Stimulated activated CD4-positive, alpha-beta T cell treated with anti-CD3 and anti-CD28 coated beads, TNF-alpha, amount 100 ng/mL, for 24 hours (primary cell): ENCODE measurements around the gene FLNC.

Experiments used
- DNase-seq, 3 experiments: peaks; one replicate each; pipeline ENCODE4 v3.0.0-alpha.2; 2020; ENCODE audit warnings: low read depth in 3 of 3

Gene FLNC

DNA sequence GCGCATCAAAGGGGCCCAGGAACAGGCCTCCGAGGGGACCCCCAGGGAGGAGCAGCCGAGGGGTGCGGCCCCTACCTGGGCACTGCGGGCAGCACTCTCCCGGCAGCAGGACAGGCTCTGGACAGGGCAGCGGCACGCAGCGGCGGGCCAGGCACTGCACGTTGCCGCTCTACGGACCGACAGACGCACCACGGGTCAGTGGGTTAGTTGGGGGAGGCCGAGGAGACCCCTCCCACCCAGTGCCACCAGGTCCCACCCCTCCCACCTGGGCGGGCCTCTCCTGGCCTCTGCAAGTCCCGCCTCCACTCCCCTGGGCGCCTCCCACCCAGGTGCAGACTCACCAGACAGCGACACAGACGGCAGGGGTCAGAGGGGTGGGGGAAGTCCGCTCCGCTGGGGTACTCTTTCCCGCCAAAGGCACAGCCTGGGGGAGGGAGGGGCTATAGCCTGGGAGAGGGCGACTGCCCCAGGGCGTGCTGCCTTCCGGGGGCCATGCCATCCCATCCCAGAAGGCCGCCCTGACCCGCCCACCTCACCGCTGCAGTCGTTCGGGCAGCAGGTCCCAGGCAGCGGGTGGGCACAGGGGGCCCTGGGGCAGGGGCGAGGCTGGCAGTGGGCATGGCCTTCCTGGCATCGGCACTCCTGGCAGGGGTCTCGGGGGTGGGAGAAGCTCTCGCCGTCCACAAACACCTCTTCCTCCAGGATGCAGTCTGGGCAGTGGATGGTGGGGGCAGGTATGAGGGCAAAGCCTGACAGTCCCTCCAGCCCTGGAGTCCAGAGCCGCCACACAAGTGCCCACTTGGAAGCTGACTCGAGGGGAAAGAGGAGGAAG, 61.1 kb downstream of the FLNC start:
- peak in 1 of 3 experiments; percentile 12 for DNase-seq

GRCh38 chr7:128891942-128892269, 61.7 kb downstream of the FLNC start:
- DNase-seq = no peak

DNA sequence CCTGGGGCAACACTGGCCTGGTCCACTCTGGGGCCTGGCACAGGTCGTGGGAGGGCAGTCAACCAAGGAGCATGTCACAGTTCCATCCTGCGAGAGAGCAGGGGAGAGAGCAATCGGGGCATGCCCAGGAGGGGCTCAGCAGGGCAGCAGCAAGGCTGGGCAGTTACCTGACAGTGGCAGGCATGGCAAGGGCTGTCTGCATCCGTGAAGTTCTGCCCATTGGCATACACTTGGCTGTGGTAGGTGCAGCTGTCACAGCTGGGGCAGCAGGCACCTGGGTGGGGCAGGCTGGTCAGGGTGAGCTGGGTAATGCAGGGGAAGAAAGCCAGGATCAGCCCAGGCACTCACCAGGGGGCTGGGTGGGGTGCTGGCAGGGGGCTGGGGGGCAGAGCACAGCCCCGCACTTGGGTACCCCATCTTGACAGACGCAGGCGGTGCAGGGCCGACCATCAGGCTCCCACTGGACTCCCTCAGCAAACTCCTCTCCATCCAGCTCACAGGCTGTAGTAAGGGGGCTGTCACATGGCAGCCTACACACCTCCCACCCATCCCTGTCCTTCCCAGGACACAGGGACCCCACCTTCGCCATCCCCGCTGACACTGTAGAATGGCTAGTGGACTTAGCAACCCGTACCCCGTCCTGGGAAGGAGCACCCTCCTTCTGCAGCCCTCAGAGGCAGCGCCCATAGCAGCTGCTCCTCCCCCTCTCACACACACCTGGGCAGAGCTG, 62.5 kb downstream of the FLNC start:
- no peak for DNase-seq

DNA sequence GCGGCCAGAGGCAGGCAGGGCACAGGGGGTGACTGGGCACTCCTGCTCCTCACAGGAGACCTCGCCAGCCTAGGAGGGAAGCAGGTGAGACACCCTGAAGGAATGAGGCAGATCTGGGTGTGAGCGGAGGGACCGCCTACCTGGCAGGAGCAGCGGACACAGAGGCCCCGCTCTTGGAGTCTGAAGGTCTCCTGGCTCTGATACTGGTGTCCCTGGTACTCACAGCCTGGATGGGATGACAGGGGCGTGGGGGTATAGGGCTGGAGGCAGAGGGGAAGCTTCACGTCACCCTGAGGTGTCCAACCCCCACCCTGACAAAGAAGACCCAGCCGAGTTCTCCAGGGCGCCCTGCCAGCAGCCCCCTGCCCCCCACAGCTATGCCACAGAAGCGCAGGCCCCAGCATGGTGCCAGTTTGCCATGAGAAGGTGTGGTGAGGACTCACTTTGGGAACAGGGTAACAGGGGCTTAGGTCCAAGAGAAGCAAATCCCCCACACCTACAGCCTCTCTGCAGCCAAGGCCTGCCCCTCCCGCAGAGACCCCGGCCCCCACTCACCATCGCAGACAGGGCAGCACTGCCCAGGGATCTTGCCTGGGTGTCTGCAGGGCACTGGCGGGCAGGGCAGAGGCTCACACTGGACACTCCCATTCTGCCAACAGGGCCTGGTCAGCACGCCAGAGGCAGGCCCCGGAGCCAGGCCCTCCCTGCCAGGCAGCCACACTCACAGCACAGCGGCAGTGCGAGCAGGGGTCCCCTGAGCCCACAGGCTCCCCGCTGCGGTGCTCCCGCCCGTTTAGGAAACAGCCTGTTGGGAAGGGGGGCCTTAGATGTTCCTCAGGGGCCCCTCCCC, 63.3 kb downstream of the FLNC start:
- no peak for DNase-seq

- DNase-seq = no peak
These were observed 63.9 kb downstream of the FLNC start for GRCh38 chr7:128894101-128894440.

GRCh38 chr7:128895320-128895719, 65.1 kb downstream of the FLNC start:
- DNase-seq = no peak

DNA sequence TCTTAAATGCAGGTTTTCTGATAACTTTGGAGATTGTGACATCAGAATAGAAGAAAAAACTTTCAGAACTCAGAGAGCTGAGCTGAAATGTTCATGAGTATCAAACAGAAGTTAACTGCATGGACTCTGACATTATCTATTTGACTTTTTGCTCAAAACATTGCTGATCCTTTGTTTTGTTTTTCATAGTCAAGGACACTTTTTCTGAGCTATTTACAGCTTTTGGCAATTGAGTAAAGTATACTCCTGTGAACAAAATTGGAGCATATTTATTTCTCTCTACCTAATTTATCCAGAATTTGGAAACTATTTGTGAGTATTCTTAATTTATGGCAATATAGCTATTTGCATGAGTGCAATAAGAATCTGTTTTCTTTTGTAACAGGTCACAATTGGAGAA, 69.2 kb downstream of the FLNC start:
- no peak for DNase-seq

DNA sequence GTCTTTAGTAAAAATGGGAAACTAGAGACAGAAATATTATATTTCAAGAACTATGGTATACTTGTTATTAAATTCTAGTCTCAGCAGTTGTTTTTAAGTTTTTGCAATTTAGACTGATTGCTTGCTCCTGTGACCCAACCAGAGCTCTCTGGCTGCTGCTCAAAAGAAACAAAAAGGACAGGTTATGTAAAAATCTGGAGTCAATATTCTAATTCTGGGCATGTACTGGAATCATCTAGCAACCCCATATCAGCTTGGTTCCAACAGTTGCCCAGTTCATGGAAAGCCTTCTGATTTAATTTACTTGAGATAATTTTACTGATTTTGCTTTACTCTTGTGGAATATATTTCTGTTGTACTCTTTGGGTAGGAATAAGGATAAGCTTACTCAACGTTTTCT, 70.0 kb downstream of the FLNC start:
- no peak for DNase-seq

GRCh38 chr7:128902761-128903585, 72.8 kb downstream of the FLNC start:
- no peak for DNase-seq

GRCh38 chr7:128903621-128904361, 73.6 kb downstream of the FLNC start:
- DNase-seq = no peak

DNA sequence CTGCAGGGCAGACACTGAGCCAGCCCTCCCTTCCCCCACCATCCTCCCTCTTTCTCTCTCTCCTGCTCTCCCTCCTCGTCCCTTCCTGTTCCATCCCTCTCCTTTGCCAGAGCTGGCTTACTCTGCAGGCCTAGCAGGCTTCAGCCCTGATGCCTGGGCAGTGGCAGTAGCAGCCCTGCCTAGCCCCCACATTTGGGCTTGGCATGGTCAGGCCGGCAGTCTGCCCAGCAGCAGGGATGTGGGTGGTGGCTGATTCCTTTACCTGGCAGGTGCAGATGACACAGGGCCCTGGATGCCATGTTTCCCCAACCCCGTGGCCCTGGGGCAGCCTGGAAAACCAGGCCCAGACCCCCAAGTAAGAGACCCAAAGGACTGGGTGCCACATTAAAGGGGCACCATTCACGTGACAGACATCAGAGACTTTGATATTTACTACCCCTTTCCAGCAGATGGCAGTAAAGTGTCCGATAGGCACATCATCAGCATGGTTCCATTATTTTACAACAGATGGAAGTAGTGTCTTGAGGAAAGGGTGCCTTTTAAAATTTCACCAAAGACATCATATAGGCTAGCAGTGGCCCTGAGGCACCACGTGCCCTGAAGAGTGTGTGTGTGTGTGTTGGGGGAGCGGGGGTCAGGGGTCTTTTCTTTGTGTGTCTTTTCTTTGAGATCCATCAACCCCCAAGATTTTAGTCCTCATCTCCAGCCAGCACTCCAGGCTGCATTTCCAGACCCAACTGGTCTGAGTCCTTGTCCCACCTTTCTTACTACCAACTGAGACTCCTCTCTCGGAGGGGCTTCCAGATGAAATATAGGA, 74.4 kb downstream of the FLNC start:
- DNase-seq = no peak

DNA sequence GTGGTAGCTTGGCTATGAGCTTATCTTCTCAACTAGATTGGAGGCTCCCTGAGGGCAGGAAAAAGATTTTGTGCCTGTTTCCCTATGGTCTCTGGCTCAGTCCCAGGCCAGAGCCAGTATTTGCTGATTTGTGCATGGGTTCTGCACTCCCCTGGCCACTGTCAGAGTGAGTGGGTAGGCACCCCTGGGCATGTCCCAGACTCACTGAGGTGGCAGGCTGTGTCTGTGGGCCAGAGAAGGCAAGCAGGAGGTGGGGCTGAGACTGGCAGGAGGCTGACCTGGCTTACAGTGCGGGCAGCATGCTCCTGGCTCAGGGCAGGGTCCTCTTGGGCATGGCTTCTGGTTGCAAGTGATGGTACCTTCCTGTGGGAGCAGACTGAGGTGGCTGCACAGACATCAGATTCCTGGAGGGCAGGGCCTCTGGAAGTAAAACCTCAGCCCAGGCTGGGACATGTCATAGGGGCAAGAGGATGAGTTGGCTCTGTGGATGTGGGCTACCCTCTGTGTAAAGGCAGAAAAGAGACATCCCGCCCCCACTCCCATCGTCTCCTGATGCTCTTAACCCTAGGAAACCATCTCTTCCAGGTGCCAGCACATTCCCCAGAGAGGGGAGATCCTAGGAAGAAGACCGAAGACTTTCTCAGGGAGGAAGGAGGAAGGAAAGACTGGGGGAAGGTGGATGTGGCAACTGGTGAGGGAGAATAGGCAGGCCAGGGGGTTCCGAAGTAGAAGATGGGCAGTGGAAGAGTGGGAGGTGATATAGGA, 76.0 kb downstream of the FLNC start:
- DNase-seq = no peak

- no peak for DNase-seq
These were observed 76.8 kb downstream of the FLNC start for GRCh38 chr7:128906766-128907559.
